Liver (tissue), 9 donors: Measurements from ENCODE around the gene MFSD6. TPM values are rescaled to one million over a fixed set of nuclear protein-coding genes. Genes with fewer than 3 reads are reported as not detected.

ENCODE experiments used
- DNase-seq: peaks from one replicate; pipeline ENCODE4 v3.0.0-alpha.2; 2017; ENCODE audit warnings: low spot score
- H3K27ac ChIP-seq, 2 donors: one replicate each; pipeline ENCODE4 v1.7.0; 2013; ENCODE audit warnings: inconsistent platforms in 2 of 2, low read length in 2 of 2, control low read depth in 1 of 2, low read depth in 1 of 2, mild to moderate bottlenecking in 1 of 2
- H3K27me3 ChIP-seq, 4 donors: one replicate each; pipeline versions ENCODE4 v1.6.1 to v1.7.0; 2013; ENCODE audit warnings: low read length in 3 of 4, inconsistent platforms in 1 of 4, mild to moderate bottlenecking in 1 of 4, moderate library complexity in 1 of 4; ENCODE audit not compliant: control insufficient read depth in 4 of 4, insufficient read depth in 4 of 4
- H3K36me3 ChIP-seq, 4 donors: one replicate each; pipeline versions ENCODE4 v1.6.1 to v1.7.0; 2013; ENCODE audit warnings: low read length in 3 of 4, mild to moderate bottlenecking in 3 of 4, low read depth in 1 of 4, moderate library complexity in 1 of 4; ENCODE audit not compliant: control insufficient read depth in 4 of 4, insufficient read depth in 3 of 4
- H3K4me1 ChIP-seq, 4 donors: one replicate each; pipeline versions ENCODE4 v1.6.1 to v1.7.0; 2013; ENCODE audit warnings: low read length in 3 of 4, mild to moderate bottlenecking in 3 of 4, moderate library complexity in 1 of 4; ENCODE audit not compliant: control insufficient read depth in 4 of 4, insufficient read depth in 4 of 4
- H3K4me3 ChIP-seq, 3 donors: one replicate each; pipeline versions ENCODE4 v1.6.1 to v1.7.0; 2013; ENCODE audit warnings: low read length in 3 of 3, control low read depth in 1 of 3, low read depth in 1 of 3, mild to moderate bottlenecking in 1 of 3
- H3K9ac ChIP-seq, 2 donors: one replicate each; pipeline ENCODE4 v1.7.0; 2013; ENCODE audit warnings: low read length in 2 of 2, mild to moderate bottlenecking in 2 of 2, moderate library complexity in 2 of 2, control low read depth in 1 of 2, low read depth in 1 of 2
- H3K9me3 ChIP-seq, 4 donors: one replicate each; pipeline versions ENCODE4 v1.6.1 to v1.7.0; 2013; ENCODE audit warnings: low read length in 3 of 4; ENCODE audit not compliant: control insufficient read depth in 4 of 4
- CTCF ChIP-seq: fragments of 150-350 bp; IDR thresholded peaks from 2 replicates; pipeline ENCODE4 v1.5.1; 2017; ENCODE audit warnings: improper control_type of control experiment, low read depth, low read length; ENCODE audit not compliant: missing input control
- EGR1 ChIP-seq, 2 donors: IDR thresholded peaks; 2 replicates each; pipeline ENCODE4 v1.6.1; 2016 to 2018; ENCODE audit warnings: antibody characterized with exemption in 2 of 2, low read depth in 2 of 2
- JUND ChIP-seq, 2 donors: IDR thresholded peaks; 2 replicates each; pipeline ENCODE4 v1.6.1; 2016; ENCODE audit warnings: antibody characterized with exemption in 2 of 2
- MAX ChIP-seq: IDR thresholded peaks from 2 replicates; pipeline ENCODE4 v1.6.1; 2016; ENCODE audit warnings: antibody characterized with exemption
- NR2F2 ChIP-seq: IDR thresholded peaks from 2 replicates; pipeline ENCODE4 v1.6.1; 2016; ENCODE audit warnings: antibody characterized with exemption
- RAD21 ChIP-seq, 2 donors: IDR thresholded peaks; 2 replicates each; pipeline ENCODE4 v1.6.1; 2016; ENCODE audit warnings: antibody characterized with exemption in 2 of 2, mild to moderate bottlenecking in 2 of 2
- SP1 ChIP-seq: IDR thresholded peaks from 2 replicates; pipeline ENCODE4 v1.6.1; 2018; ENCODE audit warnings: antibody characterized with exemption, mild to moderate bottlenecking
- TAF1 ChIP-seq: conservative IDR thresholded peaks from 2 replicates; pipeline ENCODE4 v1.6.1; 2016; ENCODE audit warnings: antibody characterized with exemption, mild to moderate bottlenecking
- YY1 ChIP-seq: IDR thresholded peaks from 2 replicates; pipeline ENCODE4 v1.6.1; 2016; ENCODE audit warnings: antibody characterized with exemption, mild to moderate bottlenecking
- ZBTB33 ChIP-seq: IDR thresholded peaks from 2 replicates; pipeline ENCODE4 v1.6.1; 2016; ENCODE audit warnings: antibody characterized with exemption
- WGBS: extraction: QIAGEN DNeasy Blood & Tissue Kit; methylation state at CpG from one replicate; pipeline ENCODE4 v1.1.7; 2013; 5-methylcytosine and 5-hydroxymethylcytosine counted together
- polyA plus RNA-seq, 2 donors: library from polyadenylated mRNA; stranded (reverse) in 1 of 2; unstranded in 1 of 2; fragments of 200-250 nt in 1 of 2; fragments of >200 nt in 1 of 2; fragmentation: Nextera tagmentation in 1 of 2; extraction: Ambion mirVana in 1 of 2; gene quantifications; one replicate each; pipeline versions ENCODE4 v1.2.1 to v1.2.3, GENCODE V29; 2013 to 2015
- total RNA-seq, 2 donors: library from RNA; depleted of rRNA; stranded (reverse); fragments of >200 nt; gene quantifications; one replicate each; pipeline ENCODE4 v1.2.3, GENCODE V29; 2014
- TF ChIP-seq, protein P1 (sequence below): IDR thresholded peaks from 2 replicates; pipeline ENCODE4 v1.6.1; 2016; ENCODE audit warnings: antibody characterized with exemption
- TF ChIP-seq, protein P2 (sequence below): IDR thresholded peaks from 2 replicates; pipeline ENCODE4 v1.6.1; 2016; ENCODE audit warnings: antibody characterized with exemption, mild to moderate bottlenecking
- donor health status: healthy.
- donor health status: healthy.
- donor health status: healthy.
- donor health status: healthy.
- donor health status: healthy.

Gene MFSD6
- total and polyA plus RNA-seq, 4 donors = 0.83 to 9.5 (median 2.4) TPM

GRCh38 chr2:190468814-190469569 lies 60.8 kb downstream of the MFSD6 start:
- Histone ChIP-seq H3K9ac (no peak overlapping the region), H3K27ac (no peak overlapping the region), H3K4me3 (no peak overlapping the region), H3K36me3 (no peaks in the 10 kb centered on the region), H3K4me1 (no peaks in the 10 kb centered on the region), H3K27me3 (no peaks in the 10 kb centered on the region), H3K9me3 (no peaks in the 10 kb centered on the region)
- DNase-seq = peak; percentile 76
- peak; percentile 16 for TF ChIP-seq YY1
- TF ChIP-seq, protein P1, sequence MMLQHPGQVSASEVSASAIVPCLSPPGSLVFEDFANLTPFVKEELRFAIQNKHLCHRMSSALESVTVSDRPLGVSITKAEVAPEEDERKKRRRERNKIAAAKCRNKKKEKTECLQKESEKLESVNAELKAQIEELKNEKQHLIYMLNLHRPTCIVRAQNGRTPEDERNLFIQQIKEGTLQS = no peak
- TF ChIP-seq, protein P2, sequence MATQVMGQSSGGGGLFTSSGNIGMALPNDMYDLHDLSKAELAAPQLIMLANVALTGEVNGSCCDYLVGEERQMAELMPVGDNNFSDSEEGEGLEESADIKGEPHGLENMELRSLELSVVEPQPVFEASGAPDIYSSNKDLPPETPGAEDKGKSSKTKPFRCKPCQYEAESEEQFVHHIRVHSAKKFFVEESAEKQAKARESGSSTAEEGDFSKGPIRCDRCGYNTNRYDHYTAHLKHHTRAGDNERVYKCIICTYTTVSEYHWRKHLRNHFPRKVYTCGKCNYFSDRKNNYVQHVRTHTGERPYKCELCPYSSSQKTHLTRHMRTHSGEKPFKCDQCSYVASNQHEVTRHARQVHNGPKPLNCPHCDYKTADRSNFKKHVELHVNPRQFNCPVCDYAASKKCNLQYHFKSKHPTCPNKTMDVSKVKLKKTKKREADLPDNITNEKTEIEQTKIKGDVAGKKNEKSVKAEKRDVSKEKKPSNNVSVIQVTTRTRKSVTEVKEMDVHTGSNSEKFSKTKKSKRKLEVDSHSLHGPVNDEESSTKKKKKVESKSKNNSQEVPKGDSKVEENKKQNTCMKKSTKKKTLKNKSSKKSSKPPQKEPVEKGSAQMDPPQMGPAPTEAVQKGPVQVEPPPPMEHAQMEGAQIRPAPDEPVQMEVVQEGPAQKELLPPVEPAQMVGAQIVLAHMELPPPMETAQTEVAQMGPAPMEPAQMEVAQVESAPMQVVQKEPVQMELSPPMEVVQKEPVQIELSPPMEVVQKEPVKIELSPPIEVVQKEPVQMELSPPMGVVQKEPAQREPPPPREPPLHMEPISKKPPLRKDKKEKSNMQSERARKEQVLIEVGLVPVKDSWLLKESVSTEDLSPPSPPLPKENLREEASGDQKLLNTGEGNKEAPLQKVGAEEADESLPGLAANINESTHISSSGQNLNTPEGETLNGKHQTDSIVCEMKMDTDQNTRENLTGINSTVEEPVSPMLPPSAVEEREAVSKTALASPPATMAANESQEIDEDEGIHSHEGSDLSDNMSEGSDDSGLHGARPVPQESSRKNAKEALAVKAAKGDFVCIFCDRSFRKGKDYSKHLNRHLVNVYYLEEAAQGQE = no peak
- no peak for TF ChIP-seq JUND (IDR thresholded peaks at IDR 0.05)
- peak in 1 of 2 donors; percentile 21 for TF ChIP-seq RAD21 (IDR thresholded peaks at IDR 0.05)
- TF ChIP-seq EGR1 (IDR thresholded peaks at IDR 0.05; ENCODE audit: low read depth in 2 of 2) = no peak
- TF ChIP-seq NR2F2 = peak; percentile 30
- no peak for TF ChIP-seq CTCF
- no peak for TF ChIP-seq MAX
- TF ChIP-seq ZBTB33 = no peak
- 58% methylated on average over 4 of the region's 4 CpGs for WGBS

GRCh38 chr2:190469771-190470170 lies 61.6 kb downstream of the MFSD6 start:
- WGBS = 92% methylated on average over 2 of the region's 2 CpGs
- no peaks in the 10 kb centered on the region for H3K9me3 ChIP-seq
- H3K27ac ChIP-seq = no peak overlapping the region
- H3K36me3 ChIP-seq = no peaks in the 10 kb centered on the region
- no peaks in the 10 kb centered on the region for H3K27me3 ChIP-seq
- no peak for DNase-seq
- H3K4me3 ChIP-seq = no peak overlapping the region
- TF ChIP-seq SP1 = no peak
- no peak for TF ChIP-seq TAF1
- TF ChIP-seq, protein P1 = no peak
- TF ChIP-seq JUND (IDR thresholded peaks at IDR 0.05) = no peak
- TF ChIP-seq YY1 = no peak
- no peak for TF ChIP-seq MAX
- H3K4me1 ChIP-seq = no peaks in the 10 kb centered on the region
- no peak overlapping the region for H3K9ac ChIP-seq
